HT-29 (cell line): ENCODE results near the gene RAPH1. TPM values are rescaled to one million over a fixed set of nuclear protein-coding genes. Genes with fewer than 3 reads are reported as not detected.
"Not testable (repeated sequence)": the region's sequence is repeated elsewhere in the genome, so short reads cannot be mapped to it uniquely, and the experiment has no call there.

Experiments used
- DNase-seq: peaks from one replicate; pipeline ENCODE4 v3.0.0-alpha.2; 2015; ENCODE audit warnings: low spot score
- total RNA-seq: library from RNA; depleted of rRNA; stranded (reverse); fragments of >200 nt; shearing (Covaris generic); gene quantifications from 2 replicates; pipeline ENCODE4 v1.2.3, GENCODE V29; 2014

The RAPH1 gene
- total RNA-seq, 1 experiment from 2014 or later: 6.8 TPM

GRCh38 chr2:203437511-203437910, 97.6 kb downstream of the RAPH1 start:
- no peak for DNase-seq

- no peak for DNase-seq
Observed at GRCh38 chr2:203436496-203436895, 98.6 kb downstream of the RAPH1 start.

GRCh38 chr2:203432811-203433210, 102.3 kb downstream of the RAPH1 start:
- no peak for DNase-seq

- DNase-seq: no peak
Observed at GRCh38 chr2:203431391-203432185, 103.5 kb downstream of the RAPH1 start.

- not testable (repeated sequence) for DNase-seq
Observed at GRCh38 chr2:203429643-203430042, 105.5 kb downstream of the RAPH1 start.

GRCh38 chr2:203427061-203427460, 108.0 kb downstream of the RAPH1 start:
- DNase-seq: no peak

- DNase-seq: no peak
Observed at GRCh38 chr2:203418271-203418670, 116.8 kb downstream of the RAPH1 start.

- DNase-seq: no peak
Observed at GRCh38 chr2:203413796-203414195, 121.3 kb downstream of the RAPH1 start.

- DNase-seq: no peak
Observed at GRCh38 chr2:203412546-203413331, 122.4 kb downstream of the RAPH1 start.

- DNase-seq: no peak
Observed at GRCh38 chr2:203407496-203407895, 127.6 kb downstream of the RAPH1 start.

GRCh38 chr2:203404996-203405395, 130.1 kb downstream of the RAPH1 start:
- no peak for DNase-seq

- no peak for DNase-seq
Observed at GRCh38 chr2:203400805-203401585, 134.1 kb downstream of the RAPH1 start.

GRCh38 chr2:203399031-203399430, 136.1 kb downstream of the RAPH1 start:
- no peak for DNase-seq

GRCh38 chr2:203396667-203397066, 138.4 kb downstream of the RAPH1 start:
- DNase-seq: no peak

- DNase-seq: no peak
Observed at GRCh38 chr2:203395858-203396257, 139.2 kb downstream of the RAPH1 start.

GRCh38 chr2:203394519-203395227, 140.4 kb downstream of the RAPH1 start:
- no peak for DNase-seq

GRCh38 chr2:203388153-203388552, 146.9 kb downstream of the RAPH1 start:
- DNase-seq: not testable (repeated sequence)

GRCh38 chr2:203383038-203383437, 152.1 kb downstream of the RAPH1 start:
- no peak for DNase-seq

GRCh38 chr2:203379156-203379555, 155.9 kb downstream of the RAPH1 start:
- no peak for DNase-seq

- no peak for DNase-seq
Observed at GRCh38 chr2:203376173-203376572, 158.9 kb downstream of the RAPH1 start.

GRCh38 chr2:203372706-203373105, 162.4 kb downstream of the RAPH1 start:
- not testable (repeated sequence) for DNase-seq
